A172 (cell line): Measurements from ENCODE around the gene STK16. TPM values are rescaled to one million over a fixed set of nuclear protein-coding genes. Genes with fewer than 3 reads are reported as not detected.
"Not testable (repeated sequence)": the region's sequence is repeated elsewhere in the genome, so short reads cannot be mapped to it uniquely, and the experiment has no call there.

Source experiments
- DNase-seq: peaks from one replicate; pipeline ENCODE4 v3.0.0-alpha.2; 2015; ENCODE audit warnings: low spot score
- total RNA-seq: library from RNA; depleted of rRNA; stranded (reverse); fragments of >200 nt; shearing (Covaris generic); gene quantifications from 2 replicates; pipeline ENCODE4 v1.2.3, GENCODE V29; 2014

The STK16 gene
- total RNA-seq, 1 experiment from 2014 or later, result 16.3 TPM

DNA sequence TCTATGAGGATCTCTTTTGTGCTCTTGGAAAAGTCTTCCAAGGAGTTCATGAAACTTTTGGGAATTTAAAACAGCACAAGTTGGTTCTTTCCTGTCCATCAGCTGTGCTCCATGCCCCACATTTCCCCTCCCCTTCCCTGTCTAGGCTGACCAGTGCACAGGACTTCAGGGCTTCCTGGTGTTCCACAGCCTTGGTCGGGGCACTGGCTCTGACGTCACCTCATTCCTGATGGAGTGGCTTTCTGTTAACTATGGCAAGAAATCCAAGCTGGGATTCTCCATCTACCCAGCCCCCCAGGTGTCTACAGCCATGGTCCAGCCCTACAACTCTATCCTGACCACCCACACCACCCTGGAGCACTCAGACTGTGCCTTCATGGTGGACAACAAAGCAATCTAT lies 25.7 kb downstream of the STK16 start:
- DNase-seq, result no peak

DNA sequence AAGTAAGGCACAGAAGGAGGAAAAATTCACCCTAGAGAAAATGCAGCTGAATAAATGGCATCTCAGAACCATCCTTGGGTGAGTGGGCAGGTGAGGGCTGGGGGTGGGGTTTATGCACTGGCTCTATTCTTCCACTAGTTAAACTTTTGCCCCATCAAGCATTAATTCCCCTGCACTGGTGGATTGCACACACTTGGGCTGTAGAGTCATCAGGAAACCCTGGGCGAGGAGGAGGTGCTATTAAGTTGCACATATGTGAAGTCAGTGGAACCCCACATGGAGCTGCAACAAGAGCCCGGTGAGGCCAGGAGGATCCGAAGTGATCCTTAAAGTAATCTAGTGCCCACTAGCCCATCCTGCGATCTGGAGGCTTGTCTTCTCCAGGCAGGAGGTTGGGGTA lies 27.1 kb downstream of the STK16 start:
- no peak for DNase-seq

GRCh38 chr2:219272995-219273394 lies 27.7 kb downstream of the STK16 start:
- peak; percentile 84 for DNase-seq

- peak; percentile 91 for DNase-seq
Observed at GRCh38 chr2:219273937-219274336, 28.7 kb downstream of the STK16 start.

DNA sequence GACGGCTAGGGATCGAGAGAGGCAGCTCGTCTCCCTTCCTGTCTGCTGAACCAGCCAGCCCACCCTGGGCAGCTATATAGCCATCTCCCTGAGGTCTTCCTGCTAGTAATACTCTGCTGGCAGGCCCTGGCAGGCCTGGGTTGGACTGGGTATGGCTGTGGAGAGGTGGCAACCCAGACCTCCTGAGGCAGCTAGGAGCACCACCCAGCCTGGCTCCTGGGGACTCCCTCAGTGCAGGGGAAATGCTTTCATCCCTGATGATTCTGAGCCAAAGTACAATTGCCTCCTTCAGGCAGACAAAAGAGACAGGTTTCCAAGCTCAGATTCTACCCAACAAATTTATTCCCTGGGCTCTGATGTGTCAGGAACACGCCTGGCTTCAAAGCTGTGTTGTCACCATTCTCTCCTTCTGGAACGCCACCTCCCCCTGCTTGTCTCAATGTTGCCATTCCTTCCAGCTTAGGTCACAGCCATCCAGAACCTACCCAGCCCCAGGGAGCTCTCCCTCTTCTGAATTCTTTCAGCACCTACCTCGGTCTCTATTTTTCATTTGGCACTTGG lies 29.2 kb downstream of the STK16 start:
- DNase-seq, result peak; percentile 95

DNA sequence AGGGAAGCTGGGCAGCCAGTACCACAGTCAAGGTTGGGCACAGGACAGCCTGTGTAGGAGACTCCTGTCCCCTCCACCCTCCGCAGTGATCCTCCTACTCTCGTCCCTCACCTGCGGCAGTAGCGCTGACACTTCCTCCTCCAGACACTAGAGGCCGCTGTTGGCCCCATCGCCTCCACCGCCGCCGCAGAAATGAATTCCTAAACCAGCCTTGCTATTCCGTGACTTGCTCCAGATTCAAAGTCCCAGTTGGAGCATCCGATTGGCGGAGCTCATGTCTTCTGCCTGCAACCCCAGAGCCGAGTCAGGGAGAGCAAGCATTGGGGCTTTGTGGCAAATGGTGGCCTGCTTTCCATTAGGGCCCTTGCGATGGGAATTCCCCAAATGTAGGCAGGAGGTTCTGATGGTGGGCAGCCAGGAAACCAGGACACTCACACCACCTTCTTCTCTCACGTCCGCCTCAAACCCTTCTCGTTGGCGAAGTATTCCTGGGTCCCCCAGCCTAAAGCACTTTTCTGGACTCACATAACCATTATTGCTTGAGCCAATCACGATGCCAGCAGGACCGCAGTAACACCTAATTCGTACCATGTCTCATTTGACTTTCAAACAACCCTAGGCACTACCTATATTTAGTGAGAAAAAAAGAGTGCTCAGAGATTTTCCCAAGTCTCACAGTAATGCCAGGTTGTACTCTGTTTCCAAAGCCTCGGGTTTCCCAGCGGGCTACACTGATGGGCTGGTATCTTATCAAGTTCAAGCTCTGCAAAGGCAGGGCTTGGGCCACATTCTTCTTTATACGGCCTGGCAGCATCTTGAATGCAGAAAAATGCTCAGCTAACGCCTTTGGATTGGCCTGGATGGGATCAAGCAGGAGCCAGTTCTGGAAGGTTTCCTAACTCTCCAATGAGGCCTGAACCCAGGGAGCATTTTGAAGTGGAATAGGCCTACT lies 32.7 kb downstream of the STK16 start:
- peak; percentile 73 for DNase-seq

DNA sequence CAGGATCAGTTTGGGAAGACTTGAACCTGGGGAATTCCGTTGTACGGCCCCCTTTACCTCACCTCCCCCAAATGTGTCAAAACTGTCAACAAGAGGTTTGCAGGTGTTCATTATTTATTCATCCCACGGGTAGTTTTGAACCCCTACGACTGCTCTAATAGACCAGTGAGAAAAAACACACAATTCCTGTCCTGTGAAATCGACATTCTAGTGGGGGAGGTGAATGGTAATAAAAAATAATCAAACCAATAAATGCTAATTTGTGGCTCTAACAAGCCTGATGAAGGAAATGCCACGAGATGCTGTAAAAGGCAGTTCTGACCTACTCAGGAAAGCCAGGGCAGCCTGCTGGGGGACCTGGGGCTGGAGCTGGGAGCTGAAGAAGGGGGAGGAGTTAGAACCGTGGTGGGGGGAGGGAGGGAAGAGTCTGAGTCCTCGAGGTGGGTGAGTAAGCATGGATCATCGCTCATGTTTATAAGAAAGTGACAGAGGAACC lies 33.4 kb downstream of the STK16 start:
- DNase-seq, result no peak

DNA sequence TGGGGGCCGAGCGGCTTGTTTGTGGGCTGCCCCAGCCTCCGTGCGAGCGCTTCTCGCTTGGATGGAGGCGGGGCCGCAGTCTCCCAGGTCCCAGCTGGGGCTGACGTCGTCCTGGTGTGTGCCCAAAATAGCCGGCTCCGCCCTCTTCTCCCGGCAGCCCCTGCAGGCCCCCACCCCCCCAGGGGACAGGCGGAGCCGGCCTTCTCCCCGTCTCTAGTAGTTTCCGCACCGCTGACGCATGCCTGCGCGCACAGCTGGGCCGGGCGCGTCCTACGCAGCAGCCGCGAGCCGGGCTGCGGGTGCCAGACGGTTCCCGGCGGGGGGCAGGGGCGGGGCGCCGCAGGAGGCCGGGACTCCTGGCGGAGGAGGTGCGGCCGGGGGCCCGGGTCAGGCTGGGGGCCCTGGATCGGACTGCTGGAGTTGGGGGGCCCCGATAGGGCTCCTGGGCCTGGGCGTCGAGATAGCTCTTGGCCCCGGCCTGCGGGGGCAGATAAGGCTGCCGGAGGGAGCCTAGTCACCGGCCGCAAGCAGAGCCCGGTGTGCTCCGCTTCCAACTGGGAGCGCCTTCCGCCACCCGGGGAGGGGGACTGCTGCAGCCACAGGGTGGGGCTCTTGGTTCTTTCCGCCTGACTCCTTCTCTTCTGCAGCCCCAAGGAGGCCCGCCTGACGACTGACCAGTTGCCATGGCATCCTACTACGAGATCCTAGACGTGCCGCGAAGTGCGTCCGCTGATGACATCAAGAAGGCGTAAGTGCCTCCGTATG lies 34.1 kb downstream of the STK16 start, which contains the start of gene DNAJB2:
Gene DNAJB2 (plus strand): TSS at position 216 of the 765 bp plus-strand sequence. CDS start 468 bp downstream, at position 684.
- peak; percentile 99 for DNase-seq

GRCh38 chr2:219279916-219280516 lies 34.7 kb downstream of the STK16 start:
- no peak for DNase-seq

GRCh38 chr2:219280651-219281050 lies 35.4 kb downstream of the STK16 start:
- no peak for DNase-seq

GRCh38 chr2:219281588-219281987 lies 36.3 kb downstream of the STK16 start:
- no peak for DNase-seq

DNA sequence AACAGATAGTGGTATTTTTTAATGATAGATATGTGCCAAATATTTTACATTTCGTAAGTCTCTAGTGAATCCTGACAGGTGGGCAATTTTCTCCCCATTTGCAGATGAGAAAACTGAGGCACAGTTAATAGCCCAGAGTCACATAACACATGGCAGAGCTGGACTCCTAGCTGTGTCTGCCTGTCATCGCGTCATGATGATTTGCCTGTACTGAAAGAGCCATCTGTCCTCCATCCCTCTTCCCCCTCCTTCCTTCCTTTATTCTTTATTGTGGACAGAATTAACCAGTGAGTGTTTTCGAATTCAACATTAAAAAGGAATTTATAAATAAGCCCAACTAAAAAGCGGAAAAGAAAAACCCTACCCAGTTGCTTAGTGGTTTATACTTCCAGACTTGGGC lies 37.1 kb downstream of the STK16 start:
- no peak for DNase-seq

GRCh38 chr2:219282943-219283581 lies 37.8 kb downstream of the STK16 start:
- no peak for DNase-seq

DNA sequence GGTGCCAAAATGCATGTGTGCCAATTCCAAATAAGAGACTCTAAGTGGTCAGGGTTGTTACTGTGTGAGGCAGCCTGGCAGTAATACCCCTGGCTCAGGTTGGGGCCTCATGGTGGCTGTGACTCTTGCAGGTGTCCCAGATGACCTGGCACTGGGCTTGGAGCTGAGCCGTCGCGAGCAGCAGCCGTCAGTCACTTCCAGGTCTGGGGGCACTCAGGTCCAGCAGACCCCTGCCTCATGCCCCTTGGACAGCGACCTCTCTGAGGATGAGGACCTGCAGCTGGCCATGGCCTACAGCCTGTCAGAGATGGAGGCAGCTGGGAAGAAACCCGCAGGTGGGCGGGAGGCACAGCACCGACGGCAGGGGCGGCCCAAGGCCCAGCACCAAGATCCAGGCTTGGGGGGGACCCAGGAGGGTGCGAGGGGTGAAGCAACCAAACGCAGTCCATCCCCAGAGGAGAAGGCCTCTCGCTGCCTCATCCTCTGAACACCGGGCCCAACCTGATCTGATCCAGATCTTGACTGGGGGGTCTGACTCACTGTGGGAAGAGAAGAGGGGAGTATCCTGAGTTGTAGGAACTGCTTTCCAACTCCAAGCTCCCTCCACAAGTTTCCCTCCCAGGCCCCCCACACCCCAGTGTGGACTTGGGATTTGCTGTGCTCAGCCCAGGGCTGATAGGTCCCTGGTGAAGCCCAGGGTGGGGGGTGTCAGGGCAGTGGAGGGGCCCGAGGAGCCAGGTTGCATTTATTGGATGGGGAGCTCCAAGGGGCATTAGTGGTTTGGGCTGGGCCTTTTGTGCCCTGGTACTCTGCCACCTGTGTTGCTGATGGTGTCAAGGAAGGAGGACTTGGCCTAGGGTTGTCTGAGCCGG lies 39.5 kb downstream of the STK16 start:
- no peak for DNase-seq

GRCh38 chr2:219285373-219285735 lies 40.1 kb downstream of the STK16 start:
- DNase-seq, result no peak

DNA sequence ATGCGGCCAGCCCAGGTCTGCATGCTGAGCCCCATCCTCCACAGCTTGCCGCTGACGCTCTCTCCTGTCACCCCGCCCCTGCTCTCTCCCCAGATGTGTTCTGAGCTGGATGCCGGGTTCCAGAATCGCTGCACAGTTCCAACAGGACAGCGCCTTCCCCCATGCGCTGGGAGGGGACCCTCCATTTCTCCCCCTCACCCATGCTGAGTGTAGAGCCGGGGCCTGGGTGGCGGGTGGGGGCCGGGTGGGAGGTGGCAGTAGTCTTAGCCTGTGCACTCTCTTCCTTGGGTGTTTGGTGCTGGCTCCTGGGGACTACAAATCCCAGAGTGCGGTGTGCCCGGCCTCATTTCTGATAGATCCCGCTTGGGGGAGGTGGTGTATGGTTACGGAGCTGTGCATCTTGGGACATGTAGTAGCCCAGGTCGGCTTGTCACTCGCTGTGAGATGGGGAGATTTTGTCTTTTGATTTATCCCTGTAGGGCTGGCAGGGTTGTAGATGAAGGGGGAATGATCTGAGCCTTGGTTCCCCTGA lies 40.7 kb downstream of the STK16 start:
- no peak for DNase-seq

GRCh38 chr2:219286436-219287115 lies 41.3 kb downstream of the STK16 start:
- DNase-seq, result no peak

DNA sequence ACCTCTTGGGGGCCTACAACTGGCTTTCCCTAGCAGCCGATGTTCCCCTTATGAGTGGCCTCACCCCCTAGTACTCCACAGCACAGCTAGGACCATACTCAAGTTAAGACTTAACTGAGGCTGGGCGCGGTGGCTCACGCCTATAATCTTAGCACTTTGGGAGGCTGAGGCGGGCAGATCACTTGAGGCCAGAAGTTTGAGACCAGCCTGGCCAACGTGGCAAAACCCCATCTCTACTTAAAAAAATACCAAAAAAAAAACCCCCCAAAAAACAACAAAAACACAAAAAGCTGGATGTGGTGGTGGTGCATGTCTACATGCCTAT lies 41.8 kb downstream of the STK16 start:
- DNase-seq, result not testable (repeated sequence)

DNA sequence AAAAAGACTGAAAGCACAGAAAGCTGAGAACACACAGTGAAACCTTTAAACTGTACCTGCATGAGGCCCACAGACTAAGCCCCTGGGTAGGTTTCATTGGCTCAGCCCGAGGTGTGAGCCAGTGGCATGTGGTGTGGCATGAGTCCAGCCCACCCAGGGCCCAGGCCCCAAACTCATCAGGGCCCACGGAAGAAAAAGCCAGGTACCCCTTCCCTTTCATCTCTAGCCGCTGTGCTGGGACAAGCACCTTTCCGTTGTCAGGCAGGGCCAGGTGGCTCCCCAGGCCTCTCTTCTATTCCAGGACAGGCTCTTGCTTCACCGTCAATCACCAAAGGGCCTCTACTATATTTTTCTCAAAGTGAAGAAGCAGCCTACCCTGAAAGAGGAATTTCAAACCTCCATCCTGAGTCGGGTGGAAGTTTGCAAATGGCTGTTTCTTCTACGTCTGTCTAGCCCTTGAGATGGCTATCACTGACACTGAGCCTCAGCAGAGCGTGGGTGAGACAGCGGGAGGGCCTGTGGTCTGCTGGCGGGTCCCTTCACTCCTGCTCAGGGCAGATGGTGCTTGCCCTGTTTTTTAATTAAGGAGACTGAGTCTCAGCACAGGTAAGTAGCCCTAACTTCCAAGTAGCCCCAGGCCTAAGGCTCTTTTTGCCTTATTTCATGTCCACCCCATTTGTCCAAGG lies 42.4 kb downstream of the STK16 start:
- DNase-seq, result no peak
